DOHH2 (cell line): Measurements from ENCODE around the gene ACHE.
"Not testable (repeated sequence)": the region's sequence is repeated elsewhere in the genome, so short reads cannot be mapped to it uniquely, and the experiment has no call there.

Source experiments
- H3F3A ChIP-seq: fragments of 200-600 bp; sonication (generic), shearing (Covaris generic); 2 replicates; pipeline ENCODE4 v1.6.0; 2016; ENCODE audit warnings: antibody characterized with exemption, mild to moderate bottlenecking; ENCODE audit not compliant: control insufficient read depth, insufficient read depth
- H3K27ac ChIP-seq: fragments of 200-600 bp; sonication (generic); 2 replicates; pipeline ENCODE4 v1.5.1; 2014; ENCODE audit warnings: low read depth, mild to moderate bottlenecking, low read length, moderate library complexity
- H3K27me3 ChIP-seq: fragments of 200-600 bp; sonication (generic); 2 replicates; pipeline ENCODE4 v1.6.1; 2014; ENCODE audit warnings: mild to moderate bottlenecking, low read length, mixed read lengths; ENCODE audit not compliant: control insufficient read depth
- H3K36me3 ChIP-seq: fragments of 200-600 bp; sonication (generic); 2 replicates; pipeline ENCODE4 v1.6.1; 2014; ENCODE audit warnings: mild to moderate bottlenecking, low read length, moderate library complexity, mixed read lengths; ENCODE audit not compliant: control insufficient read depth
- H3K4me1 ChIP-seq: fragments of 200-600 bp; sonication (generic); 2 replicates; pipeline ENCODE4 v1.6.1; 2014; ENCODE audit warnings: mild to moderate bottlenecking, low read length, mixed read lengths; ENCODE audit not compliant: control insufficient read depth
- H3K4me2 ChIP-seq: fragments of 200-600 bp; sonication (generic); 2 replicates; pipeline ENCODE4 v1.6.0; 2014; ENCODE audit warnings: mild to moderate bottlenecking, low read length, moderate library complexity
- H3K4me3 ChIP-seq: fragments of 200-600 bp; sonication (generic); 2 replicates; pipeline ENCODE4 v1.5.1; 2014; ENCODE audit warnings: mild to moderate bottlenecking, low read length, mixed read lengths
- H3K79me2 ChIP-seq: fragments of 200-600 bp; sonication (generic); 2 replicates; pipeline ENCODE4 v1.6.1; 2014; ENCODE audit warnings: mild to moderate bottlenecking, low read length, mixed read lengths; ENCODE audit not compliant: control insufficient read depth
- H3K9me2 ChIP-seq: fragments of 200-600 bp; sonication (generic); replicated peaks from 2 replicates; pipeline ENCODE4 v1.6.1; 2014; ENCODE audit warnings: mild to moderate bottlenecking, low read length, mixed read lengths; ENCODE audit not compliant: control insufficient read depth
- H3K9me3 ChIP-seq: fragments of 200-600 bp; sonication (generic); 2 replicates; pipeline ENCODE4 v1.6.1; 2014; ENCODE audit warnings: antibody characterized with exemption, low read length, mixed read lengths; ENCODE audit not compliant: control insufficient read depth, insufficient read depth
- H4K20me1 ChIP-seq: fragments of 200-600 bp; sonication (generic); 2 replicates; pipeline ENCODE4 v1.6.0; 2014; ENCODE audit warnings: low read depth, mild to moderate bottlenecking, antibody characterized with exemption, low read length, moderate library complexity; ENCODE audit not compliant: control insufficient read depth, insufficient read depth
- CTCF ChIP-seq: fragments of 200-600 bp; sonication (generic); IDR thresholded peaks from one replicate; pipeline ENCODE4 v1.5.1; 2014; ENCODE audit warnings: antibody characterized with exemption, mild to moderate bottlenecking, low read depth, low read length; ENCODE audit not compliant: poor library complexity, severe bottlenecking
- EZH2phosphoT487 ChIP-seq: fragments of 200-600 bp; sonication (generic); IDR thresholded peaks from 2 replicates; pipeline ENCODE4 v1.6.1; 2017; ENCODE audit warnings: borderline replicate concordance, mild to moderate bottlenecking, antibody characterized with exemption, low read length, moderate library complexity, mixed read lengths

ACHE gene

GRCh38 chr7:100914879-100915447, 19.3 kb upstream of the ACHE start:
- peaks cover 6% of the 10 kb centered on the region; the same call in 1 of the 2 replicates for H3K27me3 ChIP-seq
- no peak overlapping the region for H3K4me2 ChIP-seq
- no peaks in the 10 kb centered on the region for H4K20me1 ChIP-seq
- H3K79me2 ChIP-seq = no peaks in the 10 kb centered on the region
- no peak overlapping the region for H3K27ac ChIP-seq
- peaks cover 4% of the 10 kb centered on the region for H3K4me1 ChIP-seq
- no peak for TF ChIP-seq EZH2phosphoT487
- no peak for TF ChIP-seq CTCF
- 0 out of 2 replicates have a peak, but pooled peaks cover 2% of the 10 kb centered on the region for H3F3A ChIP-seq
- no peak overlapping the region for H3K4me3 ChIP-seq
- no peaks in the 10 kb centered on the region for H3K9me3 ChIP-seq
- no peaks in the 10 kb centered on the region for H3K36me3 ChIP-seq
- no peaks in the 10 kb centered on the region for H3K9me2 ChIP-seq

GRCh38 chr7:100914208-100914878, 18.7 kb upstream of the ACHE start:
- TF ChIP-seq CTCF (no peak), EZH2phosphoT487 (no peak)

GRCh38 chr7:100911484-100911883, 15.8 kb upstream of the ACHE start:
- H3K36me3 ChIP-seq = no peaks in the 10 kb centered on the region
- H3K4me2 ChIP-seq = no peak overlapping the region
- no peaks in the 10 kb centered on the region for H3K9me3 ChIP-seq
- no peaks in the 10 kb centered on the region for H4K20me1 ChIP-seq
- H3K4me3 ChIP-seq = no peak overlapping the region
- H3K4me1 ChIP-seq = peaks cover 4% of the 10 kb centered on the region
- H3K79me2 ChIP-seq = no peaks in the 10 kb centered on the region
- H3F3A ChIP-seq = 0 out of 2 replicates have a peak, but pooled peaks cover 2% of the 10 kb centered on the region
- no peak overlapping the region for H3K27ac ChIP-seq
- TF ChIP-seq CTCF (no peak), EZH2phosphoT487 (no peak)
- H3K9me2 ChIP-seq = no peaks in the 10 kb centered on the region
- H3K27me3 ChIP-seq = no peaks in the 10 kb centered on the region

More at GRCh38 chr7:100914208-100914878, 18.7 kb upstream of the ACHE start:
- H3K9me3 ChIP-seq = no peaks in the 10 kb centered on the region
- no peaks in the 10 kb centered on the region for H3K36me3 ChIP-seq
- H3K27ac ChIP-seq = no peak overlapping the region
- H3K9me2 ChIP-seq = no peaks in the 10 kb centered on the region
- H3K79me2 ChIP-seq = no peaks in the 10 kb centered on the region
- no peak overlapping the region for H3K4me2 ChIP-seq
- no peak overlapping the region for H3K4me3 ChIP-seq
- peaks cover 4% of the 10 kb centered on the region for H3K4me1 ChIP-seq
- H4K20me1 ChIP-seq = no peaks in the 10 kb centered on the region
- peaks cover 5% of the 10 kb centered on the region; the same call in 1 of the 2 replicates for H3K27me3 ChIP-seq
- 0 out of 2 replicates have a peak, but pooled peaks cover 2% of the 10 kb centered on the region for H3F3A ChIP-seq

- H3K9me2 ChIP-seq, H4K20me1 ChIP-seq, H3K27ac ChIP-seq, H3F3A ChIP-seq, H3K4me1 ChIP-seq, H3K36me3 ChIP-seq, H3K4me3 ChIP-seq, H3K9me3 ChIP-seq, H3K79me2 ChIP-seq, H3K27me3 ChIP-seq: not testable (repeated sequence)
- peak overlapping the region; percentile 2; the same call in 1 of the 2 replicates for H3K4me2 ChIP-seq
Observed at GRCh38 chr7:100910443-100910842, 14.8 kb upstream of the ACHE start.
